KMS-11 (cell line): ENCODE measurements around the gene KANSL1.

Experiments used
- H2AFZ ChIP-seq: fragments of 200-600 bp; sonication (generic); 2 replicates; pipeline ENCODE4 v1.6.1; 2016; ENCODE audit warnings: antibody characterized with exemption, mixed run types, low read depth
- H3K27ac ChIP-seq: fragments of 200-600 bp; sonication (generic); 2 replicates; pipeline ENCODE4 v1.6.1; 2016; ENCODE audit warnings: mild to moderate bottlenecking, mixed run types
- H3K27me3 ChIP-seq: fragments of 200-600 bp; sonication (generic); 2 replicates; pipeline ENCODE4 v1.6.1; 2017; ENCODE audit warnings: mild to moderate bottlenecking, low read depth, mixed run types, moderate library complexity; ENCODE audit not compliant: insufficient read depth
- H3K36me3 ChIP-seq: fragments of 200-600 bp; sonication (generic); 2 replicates; pipeline ENCODE4 v1.6.1; 2017; ENCODE audit warnings: mild to moderate bottlenecking, mixed run types; ENCODE audit not compliant: insufficient read depth
- H3K4me1 ChIP-seq: fragments of 200-600 bp; sonication (generic); 2 replicates; pipeline ENCODE4 v1.6.1; 2016; ENCODE audit warnings: mild to moderate bottlenecking, low read depth, mixed run types; ENCODE audit not compliant: poor library complexity, severe bottlenecking
- H3K4me2 ChIP-seq: fragments of 200-600 bp; sonication (generic); 2 replicates; pipeline ENCODE4 v1.7.0; 2016; ENCODE audit warnings: mild to moderate bottlenecking, mixed run types
- H3K4me3 ChIP-seq: fragments of 200-600 bp; sonication (generic); IDR thresholded peaks from 2 replicates; pipeline ENCODE4 v1.6.1; 2017; ENCODE audit warnings: low read depth, low read length, mixed read lengths; ENCODE audit not compliant: insufficient read depth
- H3K79me2 ChIP-seq: fragments of 200-600 bp; sonication (generic); 2 replicates; pipeline ENCODE4 v1.6.1; 2016; ENCODE audit warnings: low read depth, mixed run types; ENCODE audit not compliant: insufficient read depth
- H3K9ac ChIP-seq: fragments of 200-600 bp; sonication (generic); 2 replicates; pipeline ENCODE4 v1.6.1; 2016; ENCODE audit warnings: mild to moderate bottlenecking, mixed run types
- H4K20me1 ChIP-seq: fragments of 200-600 bp; sonication (generic); 2 replicates; pipeline ENCODE4 v1.6.1; 2016; ENCODE audit warnings: mild to moderate bottlenecking, mixed run types; ENCODE audit not compliant: insufficient read depth
- TF ChIP-seq, protein P1 (sequence below): fragments of 200-600 bp; sonication (generic); conservative IDR thresholded peaks from 2 replicates; pipeline ENCODE4 v1.6.1; 2017; ENCODE audit warnings: low read depth, mild to moderate bottlenecking, antibody characterized with exemption, low read length, moderate library complexity, mixed read lengths

The KANSL1 gene

DNA sequence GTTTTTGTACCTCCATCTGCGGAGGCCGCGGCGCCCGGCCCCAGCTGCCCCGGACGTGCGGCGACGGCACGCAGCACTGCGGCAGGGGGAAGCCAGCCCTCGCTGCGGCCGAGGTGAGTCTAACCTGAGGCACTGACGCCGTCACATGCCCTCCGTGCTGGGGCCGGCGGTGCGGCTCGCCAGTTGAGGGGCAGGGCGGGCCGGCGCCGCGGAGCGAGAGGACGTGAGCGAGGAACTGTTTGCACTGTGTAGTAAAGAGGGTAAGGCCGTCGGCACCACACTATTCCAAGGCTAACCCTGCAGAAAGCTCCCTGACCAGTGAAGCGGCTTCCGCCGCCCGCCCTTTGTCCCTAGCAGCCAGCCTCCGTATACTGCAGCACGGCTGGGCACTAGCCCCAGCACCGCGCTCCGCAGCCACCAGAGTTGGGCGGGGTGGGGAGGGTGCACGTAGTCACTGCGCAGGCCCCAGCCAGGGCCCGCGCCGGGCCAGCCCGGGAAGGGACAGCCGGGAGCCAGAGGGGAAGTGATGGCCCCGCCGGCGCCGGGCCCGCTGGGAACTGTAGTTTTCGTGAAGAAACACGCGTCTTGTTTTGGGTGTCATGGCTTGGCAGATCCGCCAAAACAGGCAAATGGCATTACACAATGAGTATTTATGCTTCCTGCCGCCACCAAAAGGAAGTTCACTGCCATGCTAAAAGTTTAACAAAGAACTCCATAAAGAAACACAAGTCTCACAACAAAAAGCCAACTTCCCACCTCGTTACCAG lies 580 bp upstream of the KANSL1 start:
- no peaks in the 10 kb centered on the region for H3K36me3 ChIP-seq
- H3K9ac ChIP-seq = peak overlapping the region; percentile 73
- peak overlapping the region; percentile 79 for H3K27ac ChIP-seq
- peaks cover 81% of the 10 kb centered on the region for H3K79me2 ChIP-seq
- peak overlapping the region; percentile 87 for H3K4me2 ChIP-seq
- H2AFZ ChIP-seq = peak overlapping the region; percentile 31
- H3K4me1 ChIP-seq = peaks cover 50% of the 10 kb centered on the region
- TF ChIP-seq, protein P1, sequence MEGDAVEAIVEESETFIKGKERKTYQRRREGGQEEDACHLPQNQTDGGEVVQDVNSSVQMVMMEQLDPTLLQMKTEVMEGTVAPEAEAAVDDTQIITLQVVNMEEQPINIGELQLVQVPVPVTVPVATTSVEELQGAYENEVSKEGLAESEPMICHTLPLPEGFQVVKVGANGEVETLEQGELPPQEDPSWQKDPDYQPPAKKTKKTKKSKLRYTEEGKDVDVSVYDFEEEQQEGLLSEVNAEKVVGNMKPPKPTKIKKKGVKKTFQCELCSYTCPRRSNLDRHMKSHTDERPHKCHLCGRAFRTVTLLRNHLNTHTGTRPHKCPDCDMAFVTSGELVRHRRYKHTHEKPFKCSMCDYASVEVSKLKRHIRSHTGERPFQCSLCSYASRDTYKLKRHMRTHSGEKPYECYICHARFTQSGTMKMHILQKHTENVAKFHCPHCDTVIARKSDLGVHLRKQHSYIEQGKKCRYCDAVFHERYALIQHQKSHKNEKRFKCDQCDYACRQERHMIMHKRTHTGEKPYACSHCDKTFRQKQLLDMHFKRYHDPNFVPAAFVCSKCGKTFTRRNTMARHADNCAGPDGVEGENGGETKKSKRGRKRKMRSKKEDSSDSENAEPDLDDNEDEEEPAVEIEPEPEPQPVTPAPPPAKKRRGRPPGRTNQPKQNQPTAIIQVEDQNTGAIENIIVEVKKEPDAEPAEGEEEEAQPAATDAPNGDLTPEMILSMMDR = no peak; the same call in 1 of the 2 replicates
- H3K4me3 ChIP-seq = no peak overlapping the region
- H3K27me3 ChIP-seq = no peaks in the 10 kb centered on the region
- H4K20me1 ChIP-seq = 0 out of 2 replicates have a peak, but pooled peaks cover 15% of the 10 kb centered on the region

DNA sequence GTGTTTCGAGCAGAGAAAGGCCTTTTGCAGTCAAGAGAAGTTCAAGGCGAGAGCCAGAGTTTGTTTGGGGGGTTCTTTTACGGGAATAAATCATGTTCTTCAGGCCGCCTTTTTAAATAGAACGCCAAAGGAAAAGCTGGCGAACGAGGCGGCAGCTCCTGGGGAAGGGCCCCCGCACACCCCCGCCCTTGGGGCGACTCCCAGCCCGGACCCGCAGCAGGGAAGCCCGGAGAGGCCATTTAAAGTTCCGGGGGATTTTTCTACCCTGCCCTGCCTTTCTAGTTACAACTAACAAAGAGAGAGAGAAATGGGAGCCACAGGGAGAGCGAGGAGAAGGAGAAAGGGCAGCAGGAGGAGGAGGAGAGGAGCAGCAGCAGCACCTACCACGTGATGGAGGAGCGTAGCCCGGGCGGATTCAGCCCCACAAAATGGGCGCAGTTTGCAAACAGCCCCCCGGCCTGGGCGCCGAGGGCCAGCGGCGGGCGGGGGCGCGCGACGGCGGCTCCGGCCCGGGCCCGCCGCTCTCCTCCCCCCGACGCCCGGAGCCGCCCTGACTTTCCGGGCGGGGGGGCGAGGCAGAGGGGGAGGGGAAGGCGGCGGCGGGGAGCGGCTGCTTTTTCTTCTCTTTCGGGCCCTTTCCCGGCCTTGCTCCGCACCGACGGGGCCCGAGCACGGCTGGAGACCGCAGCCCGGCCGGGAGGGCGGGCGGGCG lies 634 bp downstream of the KANSL1 start:
- H3K9ac ChIP-seq = peak overlapping the region; percentile 85
- 0 out of 2 replicates have a peak overlapping the region, but pooled peaks have one; percentile 8 for H2AFZ ChIP-seq
- H3K4me3 ChIP-seq = peak overlapping the region; percentile 41
- TF ChIP-seq, protein P1 = no peak
- no peaks in the 10 kb centered on the region for H3K27me3 ChIP-seq
- peaks cover 22% of the 10 kb centered on the region; the same call in 1 of the 2 replicates for H4K20me1 ChIP-seq
- H3K79me2 ChIP-seq = peaks cover 81% of the 10 kb centered on the region
- peaks cover 55% of the 10 kb centered on the region for H3K4me1 ChIP-seq
- H3K27ac ChIP-seq = peak overlapping the region; percentile 88
- peak overlapping the region; percentile 65 for H3K4me2 ChIP-seq
- H3K36me3 ChIP-seq = no peaks in the 10 kb centered on the region

DNA sequence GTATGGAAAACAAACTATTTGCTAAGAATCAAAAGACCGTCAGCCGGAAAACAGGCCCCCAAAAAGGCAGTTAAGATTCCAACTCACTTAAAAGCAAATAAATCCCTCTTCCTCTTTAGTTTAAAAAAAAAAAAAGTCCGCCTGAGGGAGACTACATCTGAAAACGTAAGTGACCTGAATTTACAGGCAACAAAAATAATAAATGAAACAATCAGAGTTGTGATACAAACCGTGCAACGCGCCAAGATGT lies 1.1 kb downstream of the KANSL1 start:
- Histone ChIP-seq H3K9ac (peak overlapping the region; percentile 85), H3K27me3 (no peaks in the 10 kb centered on the region), H2AFZ (0 out of 2 replicates have a peak overlapping the region, but pooled peaks have one; percentile 8), H3K27ac (peak overlapping the region; percentile 88), H3K4me2 (peak overlapping the region; percentile 65), H3K4me3 (peak overlapping the region; percentile 72), H4K20me1 (peaks cover 26% of the 10 kb centered on the region; the same call in 1 of the 2 replicates), H3K4me1 (peaks cover 57% of the 10 kb centered on the region), H3K79me2 (peaks cover 82% of the 10 kb centered on the region), H3K36me3 (no peaks in the 10 kb centered on the region)
- TF ChIP-seq, protein P1 = no peak

DNA sequence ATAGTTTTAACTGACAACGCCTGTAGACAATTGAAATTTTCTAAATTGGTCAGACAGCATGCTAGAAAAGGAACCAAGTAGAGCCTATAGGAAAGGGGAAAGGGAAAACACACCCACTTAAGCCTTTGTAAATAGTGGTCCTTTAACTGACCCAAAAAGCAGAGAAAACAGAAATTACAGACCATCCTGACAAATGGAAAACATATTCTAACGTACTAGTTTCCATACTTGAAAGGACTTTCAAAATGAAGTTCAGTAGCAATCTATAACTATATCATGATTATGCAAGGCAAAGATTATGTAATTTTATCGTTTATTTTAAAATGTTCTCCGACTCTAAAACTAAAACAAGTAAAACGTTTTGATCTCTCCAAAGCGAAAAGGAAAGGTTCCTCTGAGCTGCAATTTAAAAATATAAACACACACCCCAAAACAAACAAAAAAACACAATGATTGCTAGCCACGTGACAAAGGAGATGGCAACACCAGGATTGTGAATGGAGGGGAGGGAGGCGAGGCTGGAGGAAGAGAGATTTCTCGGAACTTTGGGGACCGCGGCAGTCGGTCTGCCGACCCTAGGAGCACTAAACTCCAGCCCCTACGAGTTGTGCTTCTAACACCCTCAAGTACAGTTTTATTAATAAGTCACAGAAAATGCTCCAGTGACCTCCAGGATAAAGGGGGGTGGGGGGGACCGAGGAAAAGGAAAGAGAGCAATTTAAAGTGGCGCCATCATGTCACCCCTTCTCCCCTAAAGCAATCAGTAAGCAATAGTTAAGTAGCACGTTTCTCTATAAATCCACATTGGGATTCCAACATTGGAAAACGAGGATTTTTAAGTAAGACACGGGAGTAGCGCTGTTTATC lies 1.7 kb downstream of the KANSL1 start:
- no peaks in the 10 kb centered on the region for H3K36me3 ChIP-seq

More for the DNA sequence above, 1.7 kb downstream of the KANSL1 start:
- no peaks in the 10 kb centered on the region for H3K27me3 ChIP-seq
- peaks cover 82% of the 10 kb centered on the region for H3K79me2 ChIP-seq
- peak overlapping the region; percentile 72 for H3K4me3 ChIP-seq
- H3K27ac ChIP-seq = peak overlapping the region; percentile 88
- TF ChIP-seq, protein P1 = 0 out of 2 replicates have a peak, but pooled peaks have one; percentile 17
- H2AFZ ChIP-seq = 0 out of 2 replicates have a peak overlapping the region, but pooled peaks have one; percentile 8
- peak overlapping the region; percentile 85 for H3K9ac ChIP-seq
- H3K4me2 ChIP-seq = peak overlapping the region; percentile 65
- H4K20me1 ChIP-seq = peaks cover 29% of the 10 kb centered on the region
- peaks cover 63% of the 10 kb centered on the region for H3K4me1 ChIP-seq
